Peyer's patch (tissue), 4 donors: ENCODE data around the gene ELMO1. TPM values are rescaled to one million over a fixed set of nuclear protein-coding genes. Genes with fewer than 3 reads are reported as not detected.
A peak's percentile ranks its signal among the peaks of the same experiment; 100 is the strongest.

ENCODE experiments used
- DNase-seq, 3 donors: peaks; one replicate each; pipeline ENCODE4 v3.0.0-alpha.2; 2017 to 2019
- H3K27ac ChIP-seq, 4 donors: fragments of 200-600 bp; sonication (generic); one replicate each; pipeline ENCODE4 v1.5.1; 2016 to 2019
- H3K27me3 ChIP-seq, 2 donors: fragments of 200-600 bp; sonication (generic); one replicate each; pipeline ENCODE4 v1.5.1; 2019
- H3K36me3 ChIP-seq, 3 donors: fragments of 200-600 bp; sonication (generic); one replicate each; pipeline ENCODE4 v1.5.1; 2016 to 2019
- H3K4me1 ChIP-seq, 4 donors: fragments of 200-600 bp; sonication (generic); one replicate each; pipeline ENCODE4 v1.5.1; 2016 to 2019
- H3K4me3 ChIP-seq, 4 donors: fragments of 200-600 bp; sonication (generic); 1 replicate in 3 of 4; 2 replicates in 1 of 4; pipeline ENCODE4 v1.5.1; 2016 to 2019; ENCODE audit warnings: mild to moderate bottlenecking in 1 of 4
- H3K9me3 ChIP-seq, 4 donors: fragments of 200-600 bp; sonication (generic); one replicate each; pipeline ENCODE4 v1.5.1; 2016 to 2019; ENCODE audit warnings: mild to moderate bottlenecking in 1 of 4
- POLR2A ChIP-seq, 2 donors: fragments of 450-650 bp; IDR thresholded peaks; one replicate each; pipeline ENCODE4 v1.5.1; 2017; ENCODE audit warnings: antibody characterized with exemption in 2 of 2, mild to moderate bottlenecking in 2 of 2, moderate library complexity in 2 of 2
- total RNA-seq, 4 donors: library from RNA; depleted of rRNA; stranded (reverse); fragments of >200 nt; gene quantifications; one replicate each; pipeline ENCODE4 v1.1.0, GENCODE V29; 2016
- TF ChIP-seq, protein P1 (sequence below), 6 experiments: fragments of 450-650 bp in 4 of 6; fragments of 200-600 bp in 2 of 6; sonication (generic) in 1 of 6; IDR thresholded peaks; one replicate each; pipeline ENCODE4 v1.5.1; 2017 to 2019; ENCODE audit warnings: antibody characterized with exemption in 6 of 6, mild to moderate bottlenecking in 3 of 6, moderate library complexity in 1 of 6

ELMO1 gene
- total RNA-seq, 4 donors from 2014 or later = 43.1 to 381 (median 72.2) TPM

DNA sequence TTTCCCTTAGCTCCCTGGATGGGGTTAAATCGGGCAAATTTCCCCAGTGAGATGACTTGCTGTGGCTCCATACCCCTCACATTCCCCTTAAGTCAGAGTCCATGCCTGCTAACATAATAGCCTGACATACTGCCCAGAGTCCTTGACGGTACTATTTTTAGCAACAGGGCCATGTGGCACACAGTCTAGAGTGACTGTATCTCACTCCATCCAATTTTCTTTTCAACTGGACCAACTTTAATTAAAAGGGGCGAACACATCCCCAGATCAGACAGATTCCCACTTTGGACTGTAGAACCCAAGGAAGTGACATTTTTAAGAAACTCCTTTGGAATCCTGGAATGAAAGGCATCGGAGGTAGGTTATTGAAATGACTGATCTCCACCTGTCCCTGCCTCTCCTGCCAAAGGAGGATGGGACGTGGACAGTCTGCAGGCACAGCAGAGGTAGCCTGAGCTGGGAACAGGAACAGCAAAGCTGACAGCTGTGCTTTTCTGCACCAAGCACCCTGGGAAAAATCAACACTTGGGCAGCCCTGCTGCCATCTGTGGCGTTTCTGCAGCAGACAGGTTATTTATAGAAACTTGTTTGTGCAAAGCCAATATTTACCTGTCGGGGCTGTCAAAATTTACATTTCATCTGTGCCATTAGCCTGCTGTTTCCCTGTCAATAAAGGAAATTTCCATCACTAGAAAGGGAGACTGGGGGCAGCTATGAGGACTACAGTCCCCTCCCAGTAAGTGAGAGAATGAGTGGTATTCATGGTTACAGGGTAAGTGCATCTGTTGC is 502.9 kb downstream of the ELMO1 start:
- no peaks in the 10 kb centered on the region for H3K9me3 ChIP-seq
- no peak overlapping the region for H3K27ac ChIP-seq
- no peak overlapping the region for H3K4me3 ChIP-seq
- TF ChIP-seq, protein P1, sequence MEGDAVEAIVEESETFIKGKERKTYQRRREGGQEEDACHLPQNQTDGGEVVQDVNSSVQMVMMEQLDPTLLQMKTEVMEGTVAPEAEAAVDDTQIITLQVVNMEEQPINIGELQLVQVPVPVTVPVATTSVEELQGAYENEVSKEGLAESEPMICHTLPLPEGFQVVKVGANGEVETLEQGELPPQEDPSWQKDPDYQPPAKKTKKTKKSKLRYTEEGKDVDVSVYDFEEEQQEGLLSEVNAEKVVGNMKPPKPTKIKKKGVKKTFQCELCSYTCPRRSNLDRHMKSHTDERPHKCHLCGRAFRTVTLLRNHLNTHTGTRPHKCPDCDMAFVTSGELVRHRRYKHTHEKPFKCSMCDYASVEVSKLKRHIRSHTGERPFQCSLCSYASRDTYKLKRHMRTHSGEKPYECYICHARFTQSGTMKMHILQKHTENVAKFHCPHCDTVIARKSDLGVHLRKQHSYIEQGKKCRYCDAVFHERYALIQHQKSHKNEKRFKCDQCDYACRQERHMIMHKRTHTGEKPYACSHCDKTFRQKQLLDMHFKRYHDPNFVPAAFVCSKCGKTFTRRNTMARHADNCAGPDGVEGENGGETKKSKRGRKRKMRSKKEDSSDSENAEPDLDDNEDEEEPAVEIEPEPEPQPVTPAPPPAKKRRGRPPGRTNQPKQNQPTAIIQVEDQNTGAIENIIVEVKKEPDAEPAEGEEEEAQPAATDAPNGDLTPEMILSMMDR (IDR thresholded peaks at IDR 0.05) = no peak
- no peak for TF ChIP-seq POLR2A (IDR thresholded peaks at IDR 0.05)
- H3K4me1 ChIP-seq = peaks cover 0 to 15% (median 4%) of the 10 kb centered on the region in 4 donors
- H3K36me3 ChIP-seq = no peaks in the 10 kb centered on the region
- DNase-seq = peak in 2 of 3 donors; percentile 52 to 53
- no peaks in the 10 kb centered on the region for H3K27me3 ChIP-seq

DNA sequence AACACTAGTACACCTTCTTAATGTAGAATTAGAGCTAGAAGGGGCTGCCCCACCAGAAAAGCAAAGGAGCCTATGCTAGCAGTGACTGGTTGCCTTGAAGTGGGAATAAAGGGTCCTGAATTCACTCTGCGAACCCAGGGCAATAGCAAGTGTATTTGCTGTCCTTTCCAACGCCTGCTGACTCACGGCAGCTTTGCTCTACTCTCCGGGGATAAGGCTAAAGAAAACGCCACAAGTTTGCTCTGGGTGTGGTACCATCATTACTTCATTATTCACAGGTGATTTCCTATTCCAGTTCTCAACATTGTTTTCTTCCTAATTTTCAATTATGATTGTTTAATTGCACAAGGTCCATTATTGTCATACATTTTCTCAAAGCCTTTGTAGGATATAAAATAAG is 503.8 kb downstream of the ELMO1 start:
- Histone ChIP-seq H3K9me3 (peaks cover 0 to 2% (median 0%) of the 10 kb centered on the region in 4 donors), H3K4me1 (peaks cover 0 to 12% (median 4%) of the 10 kb centered on the region in 4 donors), H3K4me3 (no peak overlapping the region), H3K36me3 (no peaks in the 10 kb centered on the region), H3K27me3 (no peaks in the 10 kb centered on the region), H3K27ac (no peak overlapping the region)
- no peak for DNase-seq
- TF ChIP-seq, protein P1 (IDR thresholded peaks at IDR 0.05) = no peak
- TF ChIP-seq POLR2A (IDR thresholded peaks at IDR 0.05) = no peak

DNA sequence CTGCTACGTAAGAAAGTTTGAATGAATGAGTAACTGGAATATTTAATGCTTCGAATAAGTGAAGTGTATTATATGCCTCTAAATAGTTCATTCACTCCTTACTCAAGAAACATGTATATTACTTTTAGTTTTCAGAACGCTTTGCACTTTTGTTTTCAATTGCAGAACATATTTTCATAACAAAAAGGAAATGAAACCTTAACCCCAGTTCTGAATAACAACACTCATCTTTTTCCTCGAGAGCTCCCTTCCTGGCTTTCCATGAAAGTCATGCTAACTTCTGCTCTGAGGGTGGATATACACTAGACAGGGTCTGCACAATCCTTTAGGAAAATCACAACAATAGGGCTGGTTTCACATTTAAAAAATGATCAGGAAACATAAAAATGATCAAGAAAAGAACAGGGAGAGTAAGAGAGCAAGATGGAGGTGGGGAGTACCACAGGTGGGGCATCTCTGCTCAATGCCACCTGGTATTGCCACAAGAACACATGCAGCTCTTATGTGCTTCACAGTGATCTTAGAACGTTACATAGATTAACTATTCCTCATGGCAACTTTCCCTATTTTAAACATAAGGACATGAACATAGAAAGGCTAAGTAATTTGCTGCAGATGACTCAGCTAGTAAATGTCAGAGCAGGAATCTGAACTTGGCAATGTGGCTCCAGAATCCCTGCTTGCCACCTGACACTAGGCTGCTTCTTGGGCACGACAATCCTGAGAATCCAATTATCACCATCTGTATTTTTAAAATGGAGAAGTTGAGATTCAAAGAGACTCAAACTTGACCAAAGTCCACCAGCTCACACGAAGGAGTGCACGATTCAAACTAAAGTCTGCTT is 504.9 kb downstream of the ELMO1 start:
- H3K4me3 ChIP-seq = no peak overlapping the region
- TF ChIP-seq, protein P1 (IDR thresholded peaks at IDR 0.05) = no peak
- TF ChIP-seq POLR2A (IDR thresholded peaks at IDR 0.05) = no peak
- no peaks in the 10 kb centered on the region for H3K27me3 ChIP-seq
- H3K4me1 ChIP-seq = peaks cover 0 to 9% (median 4%) of the 10 kb centered on the region in 4 donors
- H3K36me3 ChIP-seq = no peaks in the 10 kb centered on the region
- DNase-seq = peak in 1 of 3 donors; percentile 33
- peaks cover 0 to 10% (median 0%) of the 10 kb centered on the region in 4 donors for H3K9me3 ChIP-seq
- peak overlapping the region in 1 of 4 donors; percentile 36 for H3K27ac ChIP-seq

DNA sequence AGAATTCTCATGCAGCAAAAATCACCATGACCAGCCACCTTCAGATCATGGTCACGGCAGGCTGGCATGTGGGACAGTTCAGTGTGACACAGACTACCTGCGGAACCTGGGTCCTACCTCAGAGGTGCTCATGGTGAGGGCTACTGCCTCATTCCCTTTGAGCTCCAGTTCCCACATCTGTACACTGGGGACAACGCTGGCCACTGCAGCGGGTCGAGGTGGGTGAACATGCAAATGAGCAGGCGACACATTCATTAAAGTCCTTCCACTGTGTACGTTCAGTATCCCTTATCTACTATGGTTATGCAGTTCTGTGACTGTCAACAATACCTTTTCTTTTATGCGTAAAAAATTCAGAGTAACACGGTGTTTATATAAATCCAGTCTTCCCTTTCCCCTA is 505.7 kb downstream of the ELMO1 start:
- H3K4me3 ChIP-seq = no peak overlapping the region
- no peaks in the 10 kb centered on the region for H3K36me3 ChIP-seq
- no peaks in the 10 kb centered on the region for H3K27me3 ChIP-seq
- H3K9me3 ChIP-seq = peaks cover 0 to 18% (median 4%) of the 10 kb centered on the region in 4 donors
- H3K27ac ChIP-seq = peak overlapping the region in 1 of 4 donors; percentile 36
- H3K4me1 ChIP-seq = peaks cover 0 to 9% (median 4%) of the 10 kb centered on the region in 4 donors
- TF ChIP-seq POLR2A (IDR thresholded peaks at IDR 0.05) = no peak
- TF ChIP-seq, protein P1 (IDR thresholded peaks at IDR 0.05) = no peak
- DNase-seq = no peak

DNA sequence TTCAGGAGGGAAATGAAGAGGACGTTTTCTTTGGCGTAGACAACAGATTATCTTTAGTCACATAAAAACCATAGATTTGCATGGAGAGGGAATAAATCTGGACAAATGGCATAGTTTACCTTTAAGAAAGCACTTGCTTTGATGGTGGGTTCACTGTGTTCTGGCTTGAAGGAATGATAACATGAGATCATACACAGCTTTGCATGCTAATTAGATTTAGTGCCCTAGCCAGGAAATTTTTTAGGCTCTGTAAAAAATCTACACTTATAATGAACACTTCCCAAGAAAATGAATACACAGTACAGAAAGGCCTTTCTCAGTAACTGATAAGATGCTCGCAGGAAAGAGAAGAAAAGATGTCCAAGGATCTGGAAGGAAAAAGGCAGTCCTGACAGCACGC is 506.1 kb downstream of the ELMO1 start:
- Histone ChIP-seq H3K4me3 (no peak overlapping the region), H3K36me3 (peaks cover 0 to 4% (median 0%) of the 10 kb centered on the region in 3 donors), H3K9me3 (peaks cover 0 to 22% (median 6%) of the 10 kb centered on the region in 4 donors), H3K4me1 (peaks cover 0 to 9% (median 4%) of the 10 kb centered on the region in 4 donors), H3K27ac (no peak overlapping the region), H3K27me3 (no peaks in the 10 kb centered on the region)
- DNase-seq = no peak
- TF ChIP-seq, protein P1 (IDR thresholded peaks at IDR 0.05) = no peak
- no peak for TF ChIP-seq POLR2A (IDR thresholded peaks at IDR 0.05)
